ENCODE data around the gene CDK5RAP3.

CDK5RAP3 gene

DNA sequence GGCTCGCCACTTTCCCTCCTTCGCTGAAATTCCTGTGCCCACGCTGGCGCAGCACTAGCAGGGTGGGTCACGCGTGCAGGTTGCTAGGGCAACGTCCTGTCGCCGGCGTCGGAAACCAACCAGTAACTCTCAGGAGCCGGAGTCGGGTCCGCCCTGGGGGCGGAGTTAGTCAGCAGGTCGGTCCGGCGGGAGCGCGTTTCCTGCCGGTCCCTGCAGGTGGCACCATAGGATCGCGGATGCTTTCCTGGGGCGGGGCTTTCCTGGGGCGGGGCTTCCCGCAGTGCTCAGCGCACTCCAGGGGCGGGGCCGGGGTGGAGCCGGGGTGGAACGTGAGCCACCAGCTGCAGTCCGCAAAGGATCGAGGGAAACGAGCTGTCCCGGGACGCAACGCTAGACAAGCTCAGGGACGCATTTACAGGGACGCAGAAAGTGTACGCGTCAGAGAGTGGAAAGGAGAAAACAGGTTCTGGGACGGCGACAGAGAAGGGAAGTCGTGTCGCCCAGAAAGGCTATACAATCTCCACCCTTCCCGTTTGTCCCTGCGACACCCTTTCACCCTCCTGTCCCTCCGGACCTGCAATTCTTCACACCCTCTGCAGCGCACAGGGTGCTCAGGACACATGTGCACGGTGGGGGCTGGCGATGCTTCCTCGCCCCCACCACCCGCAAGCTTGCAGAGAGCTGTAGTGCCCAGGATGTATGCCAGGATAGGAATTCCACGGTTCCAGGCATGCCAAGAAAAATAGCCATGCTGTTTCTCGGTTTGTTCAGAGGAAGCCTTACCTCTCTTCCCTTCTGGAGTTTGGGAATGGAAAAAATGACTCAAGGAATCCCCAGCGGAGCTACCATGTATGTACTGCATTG, 54.4 kb downstream of the CDK5RAP3 start:
- peak; percentile 98 for DNase-seq

DNA sequence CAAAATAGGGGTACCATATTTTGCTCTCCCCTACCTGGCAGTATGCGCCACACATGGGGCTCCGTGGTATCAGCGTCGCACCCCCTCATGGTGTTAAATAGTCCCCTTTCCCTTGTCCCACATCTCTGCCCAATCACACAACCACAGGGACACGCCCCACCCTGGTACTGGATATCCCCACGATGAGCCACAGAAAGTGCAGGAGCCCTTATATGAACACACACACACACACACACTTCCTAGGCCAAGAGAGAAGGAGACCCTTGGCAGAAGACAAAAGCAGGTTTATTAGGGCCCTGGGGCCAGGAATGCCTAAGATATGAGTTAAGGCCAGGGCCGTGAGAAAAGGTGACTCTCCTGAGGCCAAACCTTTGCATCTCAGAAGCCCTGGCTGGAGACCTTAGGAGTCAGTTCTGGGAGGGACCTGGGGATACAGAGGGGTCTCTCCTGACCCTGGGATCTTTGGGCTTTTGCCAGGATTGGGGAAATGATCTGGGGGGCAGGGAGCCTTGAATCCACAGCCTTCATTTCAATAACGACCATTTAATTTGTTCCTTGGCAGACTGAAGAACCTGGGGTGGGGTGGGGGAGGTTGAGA, 55.1 kb downstream of the CDK5RAP3 start:
- no peak for DNase-seq

DNA sequence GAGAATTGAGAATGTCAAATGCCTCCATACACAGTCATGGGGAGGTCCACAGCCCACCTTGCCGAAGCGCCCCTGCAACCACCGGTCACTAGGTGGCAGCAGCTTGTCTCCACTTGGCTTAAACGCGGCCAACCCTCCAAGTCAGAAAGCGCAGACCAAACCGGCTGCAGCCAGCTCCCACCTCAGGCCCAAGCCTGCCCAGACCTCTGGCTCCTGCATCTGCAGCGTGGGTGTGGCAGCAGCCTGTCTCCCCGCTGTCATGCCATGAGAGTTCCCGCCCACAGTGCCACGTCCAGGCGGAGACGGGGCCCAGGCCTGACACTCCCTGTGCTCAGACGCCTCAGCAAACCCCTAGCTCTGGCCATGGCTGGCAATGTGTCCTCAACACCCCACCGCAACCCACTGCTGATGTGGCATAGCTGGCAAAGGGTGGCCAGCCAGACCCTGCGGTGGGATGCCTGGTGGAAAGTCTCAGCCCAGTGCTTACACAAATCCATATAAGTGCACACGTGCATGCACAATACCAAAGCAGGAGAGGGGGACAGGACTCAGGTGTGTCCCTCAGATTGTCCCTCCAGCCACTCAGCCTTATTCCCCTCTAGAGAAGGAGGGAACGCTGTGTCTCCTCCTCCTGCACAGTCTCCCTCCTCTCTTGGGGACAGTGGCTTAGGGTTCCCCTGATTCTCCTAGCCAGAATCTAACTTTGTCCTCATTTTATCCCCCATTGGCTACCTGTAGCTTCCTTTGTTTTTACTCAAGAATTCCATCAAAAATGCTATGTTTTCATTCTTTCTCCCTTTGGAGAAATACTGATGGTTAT, 55.8 kb downstream of the CDK5RAP3 start:
- peak; percentile 87 to 90 for DNase-seq

DNA sequence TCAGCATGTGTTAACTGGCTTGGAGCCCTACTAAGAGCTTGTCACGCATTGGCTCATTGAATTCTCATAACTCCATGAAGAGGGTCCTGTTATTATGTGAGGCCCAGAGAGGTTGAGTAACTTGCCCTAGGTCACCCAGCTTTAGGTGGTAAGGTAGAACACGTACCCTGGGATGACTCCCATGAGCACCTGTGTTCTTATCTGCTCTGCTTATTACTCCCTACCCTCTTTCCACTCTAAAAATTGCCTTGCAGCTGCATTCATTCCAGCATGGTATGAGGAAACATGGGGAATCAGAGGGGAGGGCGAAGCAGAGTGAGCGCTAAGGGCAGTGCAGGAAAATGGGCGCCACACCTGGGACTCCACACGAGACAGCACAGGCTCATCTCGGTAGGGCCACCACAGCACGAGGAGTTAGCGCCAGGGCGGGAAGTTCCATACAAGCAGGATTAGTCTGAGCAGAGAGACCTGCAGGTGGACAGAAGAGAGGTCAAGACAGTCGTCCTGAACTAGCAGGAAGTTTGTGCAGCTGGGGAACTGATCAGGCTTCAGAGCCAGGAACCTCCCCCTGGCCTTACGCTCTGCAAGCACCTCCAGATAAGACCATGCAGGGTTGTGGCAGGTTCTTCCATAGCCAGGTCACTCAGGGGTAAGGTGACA, 56.5 kb downstream of the CDK5RAP3 start:
- DNase-seq = no peak

DNA sequence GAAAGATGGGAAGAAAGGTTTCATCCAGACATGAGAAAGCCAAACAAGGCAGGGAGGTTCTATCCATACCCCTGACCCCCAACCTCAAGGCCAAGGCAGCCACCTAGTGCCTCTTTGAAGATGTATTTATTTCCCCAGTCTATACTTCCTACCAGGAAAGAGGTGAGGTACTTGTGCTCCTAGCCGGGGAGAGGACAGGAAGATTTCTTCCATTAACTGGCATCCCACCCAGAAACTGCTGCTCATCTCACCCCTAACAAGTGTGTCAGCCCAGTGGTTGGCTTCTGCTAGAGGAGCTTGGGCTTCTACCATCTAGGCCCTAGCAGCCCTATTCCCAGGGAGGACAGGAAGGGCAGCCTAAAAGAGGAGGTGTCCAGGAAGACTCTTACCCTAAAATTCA, 57.8 kb downstream of the CDK5RAP3 start:
- no peak for DNase-seq

DNA sequence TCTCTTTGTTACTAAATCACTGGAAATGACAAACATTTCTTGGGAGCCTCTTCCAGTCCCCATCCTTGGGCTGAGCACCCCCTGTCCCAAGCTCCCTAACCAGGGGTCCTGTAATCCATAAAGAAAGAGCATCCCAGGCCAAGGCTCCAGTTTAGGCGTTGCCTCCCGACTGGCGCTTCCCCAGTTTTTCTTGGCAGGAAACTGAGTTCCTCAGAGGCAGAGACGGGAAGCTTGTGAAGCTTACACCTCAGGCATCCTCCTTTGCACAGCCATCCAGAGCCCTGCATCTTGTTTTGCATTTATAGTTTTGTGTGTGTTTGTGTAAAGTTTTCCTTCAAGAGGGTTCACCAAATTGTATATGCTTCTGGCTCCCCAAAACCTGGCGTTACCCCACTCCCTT, 59.6 kb downstream of the CDK5RAP3 start:
- no peak for DNase-seq

Data from Kasumi-1 (cell line).